ENCODE data around the gene PTPN21. TPM values are rescaled to one million over a fixed set of nuclear protein-coding genes. Genes with fewer than 3 reads are reported as not detected.

Gene PTPN21
- total RNA-seq, 1 experiment from 2014 or later = 4.2 TPM

GRCh38 chr14:88463318-88463717 is 91.5 kb downstream of the PTPN21 start:
- DNase-seq = no peak
- H3K36me3 ChIP-seq = 0 out of 2 replicates have a peak, but pooled peaks cover 4% of the 10 kb centered on the region
- H3K27me3 ChIP-seq = no peaks in the 10 kb centered on the region
- no peaks in the 10 kb centered on the region; the same call in 1 of the 2 replicates for H3K9me3 ChIP-seq
- no peak overlapping the region for H3K4me3 ChIP-seq

- H3K27me3 ChIP-seq = no peaks in the 10 kb centered on the region
- no peak for DNase-seq
- H3K4me3 ChIP-seq = no peak overlapping the region
- H3K9me3 ChIP-seq = no peaks in the 10 kb centered on the region
- H3K36me3 ChIP-seq = no peaks in the 10 kb centered on the region
Observed at GRCh38 chr14:88454886-88455285, 99.9 kb downstream of the PTPN21 start.

GRCh38 chr14:88452231-88452630 is 102.6 kb downstream of the PTPN21 start:
- H3K36me3 ChIP-seq = no peaks in the 10 kb centered on the region
- no peaks in the 10 kb centered on the region for H3K9me3 ChIP-seq
- no peaks in the 10 kb centered on the region for H3K27me3 ChIP-seq
- DNase-seq = no peak
- no peak overlapping the region for H3K4me3 ChIP-seq

GRCh38 chr14:88439088-88439487 is 115.7 kb downstream of the PTPN21 start:
- Histone ChIP-seq H3K4me3 (no peak overlapping the region), H3K9me3 (no peaks in the 10 kb centered on the region), H3K27me3 (no peaks in the 10 kb centered on the region), H3K36me3 (no peaks in the 10 kb centered on the region)
- no peak for DNase-seq

GRCh38 chr14:88437658-88438057 is 117.1 kb downstream of the PTPN21 start:
- Histone ChIP-seq H3K36me3 (no peaks in the 10 kb centered on the region), H3K27me3 (no peaks in the 10 kb centered on the region), H3K9me3 (no peaks in the 10 kb centered on the region), H3K4me3 (no peak overlapping the region)
- no peak for DNase-seq

- no peak for DNase-seq
- Histone ChIP-seq H3K36me3 (no peaks in the 10 kb centered on the region), H3K9me3 (no peaks in the 10 kb centered on the region), H3K4me3 (no peak overlapping the region), H3K27me3 (no peaks in the 10 kb centered on the region)
Observed at GRCh38 chr14:88430976-88431375, 123.8 kb downstream of the PTPN21 start.

GRCh38 chr14:88426271-88426670 is 128.5 kb downstream of the PTPN21 start:
- Histone ChIP-seq H3K4me3 (no peak overlapping the region), H3K27me3 (no peaks in the 10 kb centered on the region), H3K9me3 (no peaks in the 10 kb centered on the region), H3K36me3 (no peaks in the 10 kb centered on the region)
- peak; percentile 41 for DNase-seq

- H3K36me3 ChIP-seq = no peaks in the 10 kb centered on the region
- DNase-seq = no peak
- no peaks in the 10 kb centered on the region for H3K27me3 ChIP-seq
- no peak overlapping the region for H3K4me3 ChIP-seq
- H3K9me3 ChIP-seq = no peaks in the 10 kb centered on the region
Observed at GRCh38 chr14:88424573-88424972, 130.2 kb downstream of the PTPN21 start.

- Histone ChIP-seq H3K36me3 (no peaks in the 10 kb centered on the region), H3K9me3 (no peaks in the 10 kb centered on the region), H3K27me3 (no peaks in the 10 kb centered on the region), H3K4me3 (no peak overlapping the region)
- peak; percentile 37 for DNase-seq
Observed at GRCh38 chr14:88422919-88423650, 131.7 kb downstream of the PTPN21 start.

GRCh38 chr14:88422047-88422446 is 132.8 kb downstream of the PTPN21 start:
- Histone ChIP-seq H3K36me3 (no peaks in the 10 kb centered on the region), H3K9me3 (no peaks in the 10 kb centered on the region), H3K27me3 (no peaks in the 10 kb centered on the region), H3K4me3 (no peak overlapping the region)
- DNase-seq = no peak

- Histone ChIP-seq H3K27me3 (no peaks in the 10 kb centered on the region), H3K9me3 (no peaks in the 10 kb centered on the region), H3K36me3 (no peaks in the 10 kb centered on the region), H3K4me3 (no peak overlapping the region)
- no peak for DNase-seq
Observed at GRCh38 chr14:88421286-88421685, 133.5 kb downstream of the PTPN21 start.

- DNase-seq = no peak
- Histone ChIP-seq H3K4me3 (no peak overlapping the region), H3K9me3 (no peaks in the 10 kb centered on the region), H3K36me3 (no peaks in the 10 kb centered on the region), H3K27me3 (no peaks in the 10 kb centered on the region)
Observed at GRCh38 chr14:88420187-88420586, 134.6 kb downstream of the PTPN21 start.

GRCh38 chr14:88417594-88417993 is 137.2 kb downstream of the PTPN21 start:
- H3K27me3 ChIP-seq = no peaks in the 10 kb centered on the region
- no peaks in the 10 kb centered on the region; the same call in 1 of the 2 replicates for H3K9me3 ChIP-seq
- H3K36me3 ChIP-seq = no peaks in the 10 kb centered on the region
- no peak overlapping the region for H3K4me3 ChIP-seq
- DNase-seq = no peak

Other genes with a start within 250 kb of the PTPN21 start
- not detected in 2 replicates for gene KCNK10, start 231.7 kb downstream of the PTPN21 start, total RNA-seq (2014; rRNA removed; shearing (Covaris generic); ENCODE audit: low replicate concordance)
- gene SPATA7, start 169.3 kb downstream of the PTPN21 start, total RNA-seq (2014; rRNA removed; shearing (Covaris generic); ENCODE audit: low replicate concordance) = 0.07 and 4.5 TPM in 2 replicates
- 44.9 and 54.1 TPM in 2 replicates for gene ZC3H14, start 8.0 kb upstream of the PTPN21 start, total RNA-seq (2014; rRNA removed; shearing (Covaris generic); ENCODE audit: low replicate concordance)
- gene EML5, start 237.9 kb upstream of the PTPN21 start, total RNA-seq (2014; rRNA removed; shearing (Covaris generic); ENCODE audit: low replicate concordance) = 0.23 and 0.62 TPM in 2 replicates